HG03378 (cell line): ENCODE results near the gene C14orf180.
"Not testable (repeated sequence)": the region's sequence is repeated elsewhere in the genome, so short reads cannot be mapped to it uniquely, and the experiment has no call there.

Experiments
- ATAC-seq: cut with Tn5 transposase; IDR thresholded peaks from one replicate; pipeline ENCODE4 v1.9.1; 2021; ENCODE audit warnings: mild to moderate bottlenecking, moderate library complexity; ENCODE audit not compliant: unreplicated experiment

C14orf180 gene

DNA sequence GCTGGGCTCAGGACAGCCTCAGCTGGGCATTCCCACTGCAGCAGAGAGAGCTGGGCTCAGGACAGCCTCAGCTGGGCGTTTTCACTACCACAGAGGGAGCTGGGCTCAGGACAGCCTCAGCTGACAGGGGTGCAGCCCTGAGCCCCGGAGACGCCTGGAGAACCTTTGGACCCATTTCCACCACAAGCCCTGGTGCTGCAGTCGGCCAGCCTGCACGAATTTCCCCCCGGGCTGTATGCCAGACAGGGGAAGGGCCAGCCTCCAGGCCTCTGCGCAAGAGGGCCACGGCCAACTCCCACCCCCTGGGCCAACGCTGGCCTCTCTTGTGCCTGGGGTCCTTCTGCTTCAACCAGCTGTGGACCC, 2.6 kb upstream of the C14orf180 start:
- no peak for ATAC-seq

GRCh38 chr14:104577426-104577825, 2.1 kb upstream of the C14orf180 start:
- ATAC-seq = no peak

GRCh38 chr14:104577847-104578301, 1.7 kb upstream of the C14orf180 start:
- ATAC-seq = no peak

DNA sequence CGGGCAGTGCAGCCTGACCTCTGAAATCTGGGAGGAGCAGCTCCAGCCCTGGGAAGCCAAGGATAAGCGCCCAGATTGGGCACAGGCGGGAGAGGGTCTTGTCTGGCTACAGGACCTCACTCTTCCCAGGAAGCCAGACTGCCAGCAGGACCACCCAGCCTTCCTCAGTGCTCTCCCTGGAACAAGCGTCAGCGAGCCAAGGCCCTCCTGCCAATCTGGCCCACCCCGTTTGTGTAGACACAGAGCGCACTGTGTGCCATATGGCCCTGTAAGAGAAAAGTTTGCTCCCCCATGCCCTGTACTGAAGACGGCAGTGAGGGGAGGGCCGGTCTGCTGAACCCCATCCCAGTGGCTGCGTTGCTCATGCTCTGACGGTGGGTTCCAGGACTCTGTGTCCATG, 1.2 kb upstream of the C14orf180 start:
- ATAC-seq = no peak

DNA sequence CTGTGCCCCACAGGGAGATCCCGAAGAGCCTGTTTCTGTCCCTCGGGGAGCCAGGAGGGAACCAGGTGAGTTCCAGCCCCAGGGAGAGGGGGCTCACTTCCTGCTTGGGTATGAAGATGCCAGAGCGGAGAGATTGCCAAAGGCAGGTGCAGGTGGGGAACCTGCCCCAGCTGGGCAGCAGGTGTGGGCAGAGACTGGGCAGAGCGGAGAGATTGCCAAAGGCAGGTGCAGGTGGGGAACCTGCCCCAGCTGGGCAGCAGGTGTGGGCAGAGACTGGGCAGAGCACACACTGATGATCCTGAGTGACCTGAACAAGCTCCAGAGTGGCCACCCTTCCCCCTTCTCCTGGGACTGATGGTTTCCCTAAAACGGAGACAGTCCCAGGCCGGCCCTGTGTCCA, 375 bp downstream of the C14orf180 start:
- not testable (repeated sequence) for ATAC-seq

DNA sequence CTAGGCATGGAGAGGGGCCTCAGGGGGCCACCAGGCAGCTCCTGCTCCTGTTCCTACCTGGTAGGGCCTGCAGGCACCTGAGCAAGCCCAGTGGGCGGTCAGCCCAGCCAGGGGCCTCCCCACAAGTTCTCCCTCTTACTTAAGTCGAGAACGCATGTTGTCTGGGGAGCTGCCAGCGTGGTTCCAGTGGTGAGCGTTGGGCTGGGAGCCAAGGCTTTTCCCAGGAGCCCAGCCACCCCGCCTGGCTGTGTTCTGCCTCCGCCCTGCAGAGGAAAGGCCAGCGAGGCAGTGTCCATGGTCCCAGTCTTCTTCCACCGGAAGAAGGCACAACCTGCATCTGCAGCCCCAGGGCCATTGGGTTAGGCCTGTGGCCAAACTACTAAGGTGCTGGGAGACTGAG, 1.4 kb downstream of the C14orf180 start:
- ATAC-seq = no peak

- no peak for ATAC-seq
Observed at GRCh38 chr14:104581521-104581920, 2.0 kb downstream of the C14orf180 start.

DNA sequence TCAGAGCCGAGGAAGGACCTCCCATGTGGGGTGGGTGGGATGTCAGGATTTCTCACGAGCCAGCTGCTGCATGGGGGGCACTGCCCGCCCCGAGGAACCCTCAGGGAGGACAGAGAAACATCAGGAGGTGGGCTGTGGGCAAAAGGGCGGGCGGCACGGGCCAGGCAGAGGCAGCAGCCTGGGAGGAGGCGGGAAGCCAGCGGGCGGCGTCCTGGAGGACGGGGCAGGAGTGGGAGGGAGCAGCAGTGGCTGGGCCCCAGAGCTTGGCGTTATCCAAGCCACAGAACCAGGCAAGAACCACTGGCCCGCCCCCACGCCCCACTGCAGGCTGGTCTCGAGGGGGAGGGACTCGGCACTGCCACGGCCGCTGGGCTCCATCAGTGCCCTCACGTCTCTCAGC, 2.4 kb downstream of the C14orf180 start:
- no peak for ATAC-seq

DNA sequence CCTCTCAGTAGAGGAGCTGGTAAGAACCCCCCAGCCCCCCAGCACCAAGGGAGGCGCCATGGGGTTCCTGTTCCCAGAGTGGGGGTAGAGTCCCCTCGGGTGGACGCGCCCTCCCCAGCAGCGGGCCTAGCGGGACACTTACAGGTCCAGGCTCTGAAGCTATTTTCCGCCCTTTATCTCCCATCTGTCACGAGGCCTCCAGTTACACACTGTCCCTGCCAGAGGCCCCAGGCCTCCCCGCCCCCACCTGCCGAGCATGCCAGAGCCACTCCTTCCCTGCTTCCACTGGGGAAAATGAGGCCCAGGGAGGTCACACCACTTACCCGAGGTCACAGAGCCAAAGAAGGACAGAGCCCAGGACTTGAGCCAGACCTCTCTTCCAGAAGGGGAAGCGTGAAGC, 3.1 kb downstream of the C14orf180 start:
- ATAC-seq = no peak

GRCh38 chr14:104583424-104584306, 4.1 kb downstream of the C14orf180 start:
- no peak for ATAC-seq

DNA sequence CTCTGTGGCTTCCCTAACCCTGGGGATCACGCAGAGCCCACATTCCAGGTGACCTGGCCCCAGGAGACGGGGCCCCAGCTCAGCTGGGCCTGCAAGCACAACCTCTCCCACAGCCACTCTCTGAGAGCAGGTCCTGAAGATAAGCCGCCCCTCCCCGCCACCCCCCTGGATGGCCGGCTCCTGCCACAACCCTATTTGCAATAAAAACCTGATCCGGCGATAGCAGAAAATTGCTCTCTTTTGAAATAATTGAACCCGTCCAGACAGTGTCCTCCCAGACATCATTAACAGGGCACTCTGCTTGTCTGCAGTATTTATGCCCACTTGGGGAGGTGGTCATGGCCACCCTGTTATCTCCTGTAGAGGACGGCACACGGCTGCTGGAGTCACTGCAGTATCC, 5.0 kb downstream of the C14orf180 start:
- ATAC-seq = no peak

DNA sequence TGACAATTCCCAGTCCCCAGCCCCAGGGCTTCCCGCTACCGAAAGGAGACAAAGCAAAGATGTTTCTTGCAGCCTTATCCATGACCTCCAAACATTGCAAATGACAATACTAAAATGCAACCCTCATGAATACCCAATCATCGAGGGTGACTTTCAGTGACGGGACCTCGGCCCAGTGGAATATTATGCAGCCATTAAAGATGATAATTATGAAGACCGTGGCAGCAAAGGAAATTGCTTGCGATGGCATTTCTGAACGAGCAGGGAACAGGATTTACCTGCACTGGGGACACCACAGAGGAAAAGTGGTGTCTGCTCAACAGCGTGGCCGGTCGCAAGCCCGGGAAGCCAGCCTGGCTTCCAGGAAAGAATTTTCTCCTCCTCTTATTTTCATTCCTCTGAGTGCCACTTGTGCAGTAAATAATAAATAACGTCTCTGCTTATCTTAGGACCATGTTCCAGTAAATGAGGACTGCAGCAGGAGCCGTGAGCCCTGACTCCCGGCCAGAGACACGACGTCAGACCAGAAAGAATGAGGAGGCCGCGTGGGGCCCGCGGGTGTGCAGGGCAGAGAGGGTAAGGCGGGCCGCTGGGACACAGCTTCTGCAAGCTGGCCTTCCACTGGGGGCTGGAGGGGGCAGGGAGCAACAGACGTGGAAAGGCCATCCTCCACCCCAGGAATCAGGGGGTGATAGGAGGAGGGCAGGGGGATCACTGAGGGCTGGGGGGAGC, 6.6 kb downstream of the C14orf180 start:
- no peak for ATAC-seq

DNA sequence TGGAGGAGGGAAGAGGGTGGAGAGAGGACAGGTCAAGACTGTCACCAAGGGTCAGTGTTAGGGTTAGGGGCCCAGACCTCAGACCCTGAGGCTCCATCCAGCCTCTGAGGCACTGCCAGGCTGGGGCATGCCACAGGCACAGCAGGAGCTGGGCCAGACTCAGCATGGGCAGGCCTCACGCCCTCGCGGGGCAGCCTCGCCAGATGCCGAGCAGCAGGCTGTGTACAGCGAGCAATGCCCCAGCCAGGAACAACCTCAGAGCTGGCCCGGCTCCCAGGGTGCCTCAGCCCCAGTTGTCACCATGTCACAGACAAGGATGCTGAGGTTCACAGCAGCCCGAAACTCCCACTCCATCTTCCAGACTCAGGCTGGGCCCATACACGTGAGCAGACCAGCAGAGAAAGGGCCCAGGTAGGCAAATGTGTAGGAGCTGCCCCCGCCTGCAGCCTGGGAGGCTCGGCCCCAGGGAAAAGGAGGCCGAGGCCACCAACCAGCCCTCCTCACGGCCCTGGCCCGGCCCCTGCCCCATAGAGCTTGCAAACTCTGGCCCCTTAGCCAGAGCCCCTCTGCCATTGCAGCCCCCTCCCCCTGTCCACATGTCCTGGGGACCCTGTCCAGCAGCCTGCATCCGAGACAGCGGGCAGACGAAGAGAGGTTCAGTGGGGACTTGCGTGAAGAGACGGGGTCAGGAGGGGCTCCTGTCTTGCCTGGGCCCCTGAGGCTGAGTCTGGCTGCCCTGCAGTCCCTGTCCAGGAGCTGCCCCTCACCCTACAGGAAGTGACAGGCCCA, 7.5 kb downstream of the C14orf180 start:
- no peak for ATAC-seq

GRCh38 chr14:104587641-104588040, 8.1 kb downstream of the C14orf180 start:
- ATAC-seq = no peak

DNA sequence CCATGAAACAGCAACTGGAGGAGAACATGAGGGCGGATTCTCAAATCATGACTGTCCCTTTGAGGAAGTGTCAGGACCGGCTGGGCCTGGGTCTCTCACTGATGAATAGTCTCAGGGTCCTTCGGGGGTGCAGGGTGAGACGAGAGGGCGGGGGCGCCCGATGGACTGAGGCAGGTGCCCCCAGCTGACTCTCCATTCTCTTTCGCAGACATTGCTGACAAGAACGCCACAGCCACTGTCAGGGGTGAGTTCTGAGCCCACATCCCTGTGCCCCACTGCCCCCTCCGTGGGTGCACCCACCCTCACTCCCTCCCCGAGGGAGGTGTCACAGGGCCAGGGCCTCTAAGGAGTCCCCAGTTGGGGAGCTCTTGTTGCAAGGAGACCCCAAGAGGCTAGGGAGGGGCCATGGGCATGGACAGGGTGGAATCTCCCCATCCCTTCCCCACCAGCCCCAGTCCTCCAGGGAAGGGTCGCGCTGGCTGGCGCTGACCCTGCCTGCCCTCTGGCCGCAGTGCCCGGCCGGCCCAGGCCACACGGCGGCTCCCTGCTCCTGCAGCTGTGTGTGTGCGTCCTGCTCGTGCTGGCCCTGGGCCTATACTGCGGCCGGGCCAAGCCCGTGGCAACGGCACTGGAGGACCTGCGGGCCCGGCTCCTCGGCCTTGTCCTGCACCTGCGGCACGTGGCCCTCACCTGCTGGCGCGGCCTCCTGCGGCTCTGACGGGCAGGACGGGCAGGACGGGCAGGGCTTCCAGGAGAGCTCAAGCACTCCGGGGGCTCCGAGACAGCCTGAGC, 8.7 kb downstream of the C14orf180 start:
- ATAC-seq = no peak

GRCh38 chr14:104589338-104590195, 10.0 kb downstream of the C14orf180 start:
- no peak for ATAC-seq

DNA sequence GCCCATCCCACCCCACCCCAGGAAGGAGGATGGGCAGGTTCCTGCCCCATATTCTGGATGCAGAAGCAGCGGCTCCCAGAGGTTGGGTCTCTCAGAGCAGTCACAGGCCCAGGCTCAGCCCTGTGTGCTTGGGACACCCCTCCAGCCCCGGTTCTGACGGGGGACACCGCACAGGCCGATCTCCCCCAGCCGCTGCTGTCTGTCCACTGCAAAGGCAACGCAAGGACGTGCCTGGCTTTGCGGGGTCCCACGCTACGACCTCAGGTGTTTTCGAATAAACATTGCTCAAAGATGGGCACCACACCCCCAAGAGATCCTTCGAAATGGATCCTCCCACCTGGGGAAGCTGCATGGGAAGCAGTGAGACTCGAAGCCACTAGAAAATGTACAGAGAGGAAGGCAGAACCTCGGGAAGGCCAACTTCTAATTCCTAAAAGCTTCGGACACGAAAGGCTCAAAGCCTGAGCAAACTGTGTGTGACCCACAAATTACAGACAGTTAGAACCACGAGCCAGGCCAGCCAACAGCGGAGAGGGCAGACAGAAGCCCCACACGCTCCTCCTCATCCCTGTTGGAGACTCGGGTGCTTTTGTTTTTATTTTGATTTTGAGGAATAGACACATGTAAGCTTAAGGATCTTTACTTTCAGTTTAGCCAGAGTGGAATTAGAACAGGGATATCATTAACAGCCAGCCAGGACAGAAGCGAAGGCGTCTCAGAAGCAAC, 10.8 kb downstream of the C14orf180 start:
- ATAC-seq = no peak

- ATAC-seq = no peak
Observed at GRCh38 chr14:104591031-104591430, 11.5 kb downstream of the C14orf180 start.
